HAP-1 (cell line): ENCODE data around the gene MYOD1.

Source experiments
- DNase-seq, 2 experiments: peaks; one replicate each; pipeline ENCODE4 v3.0.0-alpha.2; 2016 to 2020; ENCODE audit warnings: low spot score in 2 of 2
- H3K27me3 ChIP-seq: fragments of 250-450 bp; sonication (Bioruptor Pico); 2 replicates; pipeline ENCODE4 v1.5.1; 2020; ENCODE audit warnings: low read depth, mild to moderate bottlenecking, moderate library complexity
- H3K36me3 ChIP-seq: fragments of 250-450 bp; sonication (Bioruptor Pico); replicated peaks from 2 replicates; pipeline ENCODE4 v1.5.1; 2020; ENCODE audit warnings: mild to moderate bottlenecking
- H3K4me1 ChIP-seq: fragments of 250-450 bp; sonication (Bioruptor Pico); 2 replicates; pipeline ENCODE4 v1.5.1; 2020; ENCODE audit warnings: mild to moderate bottlenecking
- H3K4me3 ChIP-seq: fragments of 250-450 bp; sonication (Bioruptor Pico); 2 replicates; pipeline ENCODE4 v1.5.1; 2020; ENCODE audit warnings: mild to moderate bottlenecking, moderate library complexity
- H3K9me3 ChIP-seq: fragments of 250-450 bp; sonication (Bioruptor Pico); 2 replicates; pipeline ENCODE4 v1.5.1; 2020; ENCODE audit warnings: mild to moderate bottlenecking, moderate library complexity
- in situ Hi-C: fragments of 300-500 bp; cut with MboI; formaldehyde crosslinking; loops from 3 replicates; pipeline ENCODE4 v1.14.3; 2020; ENCODE audit warnings: low sequenced_read_pairs, inconsistent platforms, mixed read lengths

The MYOD1 gene

GRCh38 chr11:17719028-17719937, at the start of gene MYOD1:
Gene MYOD1, plus strand, starts transcription at chr11:17719571. Its CDS starts 212 bp downstream, at chr11:17719783.
- H3K4me1 ChIP-seq = no peaks in the 10 kb centered on the region
- no peak for DNase-seq
- in situ Hi-C loops = no loop called here
- no peaks in the 10 kb centered on the region for H3K9me3 ChIP-seq
- H3K4me3 ChIP-seq = no peak within 1 kb of the TSS
- H3K27me3 ChIP-seq = peaks cover 40% of the 10 kb centered on the region
- H3K36me3 ChIP-seq = no peaks in the 10 kb centered on the region

GRCh38 chr11:17672469-17672868, 46.9 kb upstream of the MYOD1 start:
- no peaks in the 10 kb centered on the region for H3K4me1 ChIP-seq
- peaks cover 5% of the 10 kb centered on the region for H3K27me3 ChIP-seq
- no peak overlapping the region for H3K4me3 ChIP-seq
- no peak for DNase-seq
- in situ Hi-C loops = no loop called here
- H3K36me3 ChIP-seq = no peaks in the 10 kb centered on the region
- H3K9me3 ChIP-seq = 0 out of 2 replicates have a peak, but pooled peaks cover 2% of the 10 kb centered on the region

GRCh38 chr11:17673951-17674350, 45.4 kb upstream of the MYOD1 start:
- in situ Hi-C loops = no loop called here
- Histone ChIP-seq H3K4me3 (no peak overlapping the region), H3K9me3 (0 out of 2 replicates have a peak, but pooled peaks cover 3% of the 10 kb centered on the region), H3K4me1 (no peaks in the 10 kb centered on the region), H3K36me3 (no peaks in the 10 kb centered on the region), H3K27me3 (peaks cover 12% of the 10 kb centered on the region)
- no peak for DNase-seq

- in situ Hi-C loops = no loop called here
- no peaks in the 10 kb centered on the region for H3K4me1 ChIP-seq
- H3K27me3 ChIP-seq = peaks cover 45% of the 10 kb centered on the region
- H3K4me3 ChIP-seq = no peak overlapping the region
- no peaks in the 10 kb centered on the region for H3K36me3 ChIP-seq
- DNase-seq = no peak
- H3K9me3 ChIP-seq = no peaks in the 10 kb centered on the region
These were observed 36.5 kb upstream of the MYOD1 start for GRCh38 chr11:17682848-17683247.

DNA sequence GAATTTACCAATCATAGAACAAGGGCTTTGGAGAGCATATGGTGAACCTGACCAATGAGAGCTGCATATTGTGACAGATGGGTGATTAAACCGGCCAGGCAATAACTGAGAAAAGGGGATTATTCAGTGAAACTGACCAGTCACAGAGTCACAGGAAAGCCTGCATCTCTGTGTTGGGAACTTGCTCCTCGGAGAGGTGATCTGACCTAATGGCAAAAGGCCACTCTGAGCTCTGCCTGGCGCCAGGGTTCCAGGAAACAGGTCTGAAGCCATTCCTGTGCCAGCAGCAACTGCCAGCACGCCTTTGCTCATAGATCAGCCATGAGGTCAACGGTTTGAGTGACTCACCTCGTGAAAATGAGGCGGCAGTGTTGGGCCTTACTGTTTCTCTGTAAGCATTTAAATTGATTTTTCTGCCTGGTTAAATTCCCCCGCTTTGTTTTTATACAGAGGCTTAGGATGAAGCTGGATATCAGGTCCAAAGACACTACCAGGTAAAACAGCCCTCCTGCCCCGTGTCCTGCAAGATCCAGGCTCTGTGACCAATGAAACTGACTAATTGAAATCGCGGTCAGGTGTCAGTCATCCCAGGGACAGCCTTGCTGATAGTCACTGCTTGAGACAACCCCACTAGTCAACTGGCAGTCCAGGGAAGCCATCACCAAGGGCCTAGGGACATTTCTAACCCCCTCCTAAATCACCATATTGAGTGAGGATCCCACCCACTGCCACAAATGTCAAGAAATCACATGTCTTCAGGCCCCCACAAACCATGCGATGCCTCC, 35.8 kb upstream of the MYOD1 start:
- Histone ChIP-seq H3K9me3 (no peaks in the 10 kb centered on the region), H3K4me3 (no peak overlapping the region), H3K36me3 (no peaks in the 10 kb centered on the region), H3K4me1 (no peaks in the 10 kb centered on the region), H3K27me3 (peaks cover 44% of the 10 kb centered on the region)
- in situ Hi-C loops = no loop called here
- no peak for DNase-seq

DNA sequence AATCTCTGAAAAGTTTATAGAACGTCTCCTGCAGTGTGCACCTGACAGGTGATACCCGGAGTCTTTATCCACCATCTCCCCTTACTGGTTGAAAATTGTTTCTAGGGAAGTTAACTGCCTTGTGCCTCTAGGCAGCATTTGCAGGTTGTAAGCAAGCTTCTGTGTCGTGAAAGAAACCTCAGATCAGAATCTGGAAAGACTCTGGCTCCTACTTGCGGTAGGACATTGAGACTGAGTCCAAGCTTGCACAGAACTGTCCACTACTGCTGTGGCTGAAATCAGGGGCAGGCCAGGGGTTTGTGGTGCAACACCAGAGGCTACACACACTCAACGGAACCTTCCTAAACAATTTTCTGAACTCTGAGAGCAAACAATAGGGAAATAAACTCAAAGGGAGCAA, 34.8 kb upstream of the MYOD1 start:
- Histone ChIP-seq H3K27me3 (peaks cover 38% of the 10 kb centered on the region), H3K4me3 (no peak overlapping the region), H3K36me3 (no peaks in the 10 kb centered on the region), H3K9me3 (no peaks in the 10 kb centered on the region), H3K4me1 (no peaks in the 10 kb centered on the region)
- in situ Hi-C loops = no loop called here
- DNase-seq = no peak

DNA sequence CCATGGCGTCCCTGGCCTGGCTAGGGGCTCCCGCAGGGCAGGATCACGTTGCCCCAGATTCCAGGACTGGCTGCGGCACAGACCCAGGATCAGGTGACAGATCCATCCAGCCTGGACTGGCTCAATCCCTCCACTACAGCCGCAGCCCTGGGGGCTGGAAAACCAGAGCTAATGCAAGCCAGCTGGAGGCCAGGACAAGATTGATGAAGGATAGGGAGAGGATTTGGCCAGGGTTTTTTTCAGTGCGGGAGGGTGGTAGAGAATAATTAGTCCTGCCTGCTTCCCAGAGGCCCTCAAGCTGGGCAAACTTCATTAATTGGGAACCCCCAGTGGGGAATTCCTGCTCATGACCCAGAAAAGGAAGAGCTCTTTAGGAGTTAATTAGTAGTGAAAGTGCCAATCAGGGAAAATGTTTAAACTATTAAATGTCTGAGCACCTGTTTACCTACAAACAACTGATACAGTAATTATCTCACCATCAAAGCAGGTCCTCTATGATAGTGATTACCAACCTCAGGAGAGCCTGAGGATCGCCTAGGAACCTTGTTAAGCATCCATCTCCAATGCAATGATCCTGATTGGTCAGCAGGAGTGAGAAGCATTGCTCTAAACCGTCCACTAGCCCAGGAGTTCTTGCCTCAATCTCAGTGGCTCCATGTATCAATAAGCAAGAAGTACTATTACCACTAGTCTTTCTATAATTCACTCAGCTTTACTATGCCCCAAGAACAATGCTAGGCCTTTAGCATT, 33.0 kb upstream of the MYOD1 start:
- Histone ChIP-seq H3K9me3 (no peaks in the 10 kb centered on the region), H3K36me3 (no peaks in the 10 kb centered on the region), H3K27me3 (peaks cover 30% of the 10 kb centered on the region), H3K4me1 (no peaks in the 10 kb centered on the region), H3K4me3 (no peak overlapping the region)
- DNase-seq = no peak
- in situ Hi-C loops = no loop called here

DNA sequence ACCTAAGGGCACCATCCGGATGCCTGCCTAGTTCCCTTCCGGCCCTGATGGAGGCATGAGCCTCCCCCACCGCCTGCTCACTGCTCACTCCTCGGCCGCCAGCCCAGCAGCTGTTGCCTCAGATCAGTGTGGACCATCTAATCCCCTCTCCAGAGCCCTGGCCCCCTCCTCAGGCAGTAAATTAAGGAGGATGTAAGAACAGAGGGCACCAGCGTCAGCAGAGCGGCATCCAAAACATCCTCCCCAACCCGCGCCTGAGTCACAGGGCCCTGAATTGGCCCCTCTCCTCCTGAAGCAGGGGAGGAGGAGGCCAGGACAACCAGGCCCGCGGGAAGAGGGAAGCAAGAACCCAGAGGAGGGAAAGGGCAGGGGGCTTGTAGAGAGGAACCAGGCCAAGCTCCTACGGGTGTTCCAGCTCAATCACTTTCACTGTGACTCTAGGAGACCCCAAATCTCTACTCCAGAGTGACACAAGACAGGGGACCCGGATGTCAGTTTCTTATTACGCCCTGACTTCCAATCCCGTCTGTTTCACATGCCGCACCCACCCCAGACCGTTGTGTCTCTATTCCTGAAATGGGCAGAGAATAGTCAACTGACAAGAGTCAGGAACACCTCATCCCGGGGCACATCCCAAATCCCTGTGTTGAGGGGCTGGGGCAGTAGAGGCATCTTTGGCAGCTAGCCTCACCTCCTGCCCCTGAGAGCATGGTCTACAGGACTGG, 31.3 kb upstream of the MYOD1 start:
- in situ Hi-C loops = no loop called here
- Histone ChIP-seq H3K36me3 (no peaks in the 10 kb centered on the region), H3K4me1 (no peaks in the 10 kb centered on the region), H3K4me3 (no peak overlapping the region), H3K9me3 (no peaks in the 10 kb centered on the region), H3K27me3 (peaks cover 20% of the 10 kb centered on the region; the same call in 1 of the 2 replicates)
- no peak for DNase-seq

- no peak for DNase-seq
- H3K27me3 ChIP-seq = peaks cover 38% of the 10 kb centered on the region
- H3K36me3 ChIP-seq = no peaks in the 10 kb centered on the region
- H3K4me3 ChIP-seq = no peak overlapping the region
- H3K9me3 ChIP-seq = no peaks in the 10 kb centered on the region
- in situ Hi-C loops = no loop called here
- H3K4me1 ChIP-seq = no peaks in the 10 kb centered on the region
These were observed 27.8 kb upstream of the MYOD1 start for GRCh38 chr11:17691550-17691949.

GRCh38 chr11:17691976-17692375, 27.4 kb upstream of the MYOD1 start:
- DNase-seq = no peak
- Histone ChIP-seq H3K36me3 (no peaks in the 10 kb centered on the region), H3K27me3 (peaks cover 37% of the 10 kb centered on the region), H3K4me1 (no peaks in the 10 kb centered on the region), H3K4me3 (no peak overlapping the region), H3K9me3 (no peaks in the 10 kb centered on the region)
- in situ Hi-C loops = no loop called here

GRCh38 chr11:17692931-17693330, 26.4 kb upstream of the MYOD1 start:
- Histone ChIP-seq H3K36me3 (no peaks in the 10 kb centered on the region), H3K4me1 (no peaks in the 10 kb centered on the region), H3K27me3 (peaks cover 37% of the 10 kb centered on the region), H3K4me3 (no peak overlapping the region), H3K9me3 (no peaks in the 10 kb centered on the region)
- DNase-seq = no peak
- in situ Hi-C loops = no loop called here

- Histone ChIP-seq H3K27me3 (peaks cover 37% of the 10 kb centered on the region), H3K9me3 (no peaks in the 10 kb centered on the region)
- in situ Hi-C loops = no loop called here
These were observed 25.8 kb upstream of the MYOD1 start for GRCh38 chr11:17693531-17693930.

GRCh38 chr11:17694494-17695110, 24.8 kb upstream of the MYOD1 start:
- Histone ChIP-seq H3K4me1 (no peaks in the 10 kb centered on the region), H3K4me3 (no peak overlapping the region), H3K9me3 (no peaks in the 10 kb centered on the region), H3K27me3 (peaks cover 35% of the 10 kb centered on the region), H3K36me3 (no peaks in the 10 kb centered on the region)
- in situ Hi-C loops = no loop called here
- DNase-seq = no peak

More at GRCh38 chr11:17693531-17693930, 25.8 kb upstream of the MYOD1 start:
- H3K4me3 ChIP-seq = no peak overlapping the region
- no peaks in the 10 kb centered on the region for H3K36me3 ChIP-seq
- no peak for DNase-seq
- no peaks in the 10 kb centered on the region for H3K4me1 ChIP-seq
